Measurements from ENCODE around the gene SLC13A4. TPM values are rescaled to one million over a fixed set of nuclear protein-coding genes. Genes with fewer than 3 reads are reported as not detected.

Gene SLC13A4
- total and polyA plus RNA-seq, 2 donors (not counting 3 experiments of a cell fraction or from before 2014, with no cell fraction given), result not detected

GRCh38 chr7:135726911-135727673 is 894 bp downstream of the SLC13A4 start:
- Histone ChIP-seq H3K27ac (ENCODE audit: insufficient read depth, low read depth, low read length) (no peak overlapping the region), H3K9me1 (replicated peaks; ENCODE audit: control insufficient read depth, extremely low read depth, insufficient read depth, low read length) (no peaks in the 10 kb centered on the region), H3K36me3 (ENCODE audit: control insufficient read depth in 2 of 2, extremely low read depth in 1 of 2, insufficient read depth in 2 of 2, low read length in 2 of 2) (no peaks in the 10 kb centered on the region), H3K79me2 (ENCODE audit: control insufficient read depth, insufficient read depth, low read length) (no peaks in the 10 kb centered on the region), H3K4me1 (ENCODE audit: control insufficient read depth, extremely low read depth, insufficient read depth, low read length) (no peaks in the 10 kb centered on the region), H4K20me1 (replicated peaks; ENCODE audit: control insufficient read depth, extremely low read depth, insufficient read depth, low read length) (no peaks in the 10 kb centered on the region), H3K27me3 (ENCODE audit: control insufficient read depth in 2 of 2, insufficient read depth in 2 of 2, low read length in 2 of 2) (peaks cover 0 to 3% of the 10 kb centered on the region in 2 experiments), H3K4me2 (ENCODE audit: insufficient read depth, low read length) (no peak overlapping the region), H3K9me3 (replicated peaks; ENCODE audit: control insufficient read depth, insufficient read depth, low read length) (no peaks in the 10 kb centered on the region), H3K4me3 (replicated peaks in 1 of 3; ENCODE audit: insufficient read depth in 1 of 3, low read depth in 1 of 3, low read length in 3 of 3) (no peak overlapping the region), H3K9ac (replicated peaks; ENCODE audit: extremely low read depth, insufficient read depth, low read length) (no peak overlapping the region), H2AFZ (ENCODE audit: low read depth, low read length) (no peak overlapping the region)
- no peak for TF ChIP-seq JUN (IDR thresholded peaks at IDR 0.05; ENCODE audit: borderline replicate concordance, insufficient read depth, insufficient read length, low read depth)
- no peak for FAIRE-seq
- DNase-seq (ENCODE audit: low read depth, low spot score), result no peak
- no TSS peak for BruUV-seq (replicated peaks)
- POLR2A ChIA-PET, result no interaction called here
- dilution Hi-C loops (cut with MboI; ENCODE audit: extremely low pct_ligation_motif_present, low sequenced_read_pairs) (no loop called here), intact Hi-C loops (cut with micrococcal nuclease) (no loop called here)
- CTCF ChIA-PET, result no interaction called here

GRCh38 chr7:135726276-135726788 is 1.7 kb downstream of the SLC13A4 start:
- Histone ChIP-seq H3K9me3 (replicated peaks; ENCODE audit: control insufficient read depth, insufficient read depth, low read length) (no peaks in the 10 kb centered on the region), H3K36me3 (ENCODE audit: control insufficient read depth in 2 of 2, extremely low read depth in 1 of 2, insufficient read depth in 2 of 2, low read length in 2 of 2) (no peaks in the 10 kb centered on the region), H3K9me1 (replicated peaks; ENCODE audit: control insufficient read depth, extremely low read depth, insufficient read depth, low read length) (no peaks in the 10 kb centered on the region), H3K4me3 (replicated peaks in 1 of 3; ENCODE audit: insufficient read depth in 1 of 3, low read depth in 1 of 3, low read length in 3 of 3) (no peak overlapping the region), H3K4me2 (ENCODE audit: insufficient read depth, low read length) (no peak overlapping the region), H3K27me3 (ENCODE audit: control insufficient read depth in 2 of 2, insufficient read depth in 2 of 2, low read length in 2 of 2) (peaks cover 0 to 3% of the 10 kb centered on the region in 2 experiments), H3K4me1 (ENCODE audit: control insufficient read depth, extremely low read depth, insufficient read depth, low read length) (no peaks in the 10 kb centered on the region), H4K20me1 (replicated peaks; ENCODE audit: control insufficient read depth, extremely low read depth, insufficient read depth, low read length) (no peaks in the 10 kb centered on the region), H3K9ac (replicated peaks; ENCODE audit: extremely low read depth, insufficient read depth, low read length) (no peak overlapping the region), H2AFZ (ENCODE audit: low read depth, low read length) (no peak overlapping the region), H3K79me2 (ENCODE audit: control insufficient read depth, insufficient read depth, low read length) (no peaks in the 10 kb centered on the region), H3K27ac (ENCODE audit: insufficient read depth, low read depth, low read length) (no peak overlapping the region)
- FAIRE-seq (no peak), DNase-seq (ENCODE audit: low read depth, low spot score) (no peak)
- BruUV-seq (replicated peaks), result no TSS peak
- dilution Hi-C loops (cut with MboI; ENCODE audit: extremely low pct_ligation_motif_present, low sequenced_read_pairs) (no loop called here), intact Hi-C loops (cut with micrococcal nuclease) (no loop called here)
- ChIA-PET POLR2A (no interaction called here), CTCF (no interaction called here)
- TF ChIP-seq POLR2AphosphoS5 (IDR thresholded peaks at IDR 0.05; ENCODE audit: insufficient read depth, low read depth, low read length) (no peak), MYC (IDR thresholded peaks at IDR 0.05; ENCODE audit: low read depth, low read length) (no peak), GATA2 (IDR thresholded peaks at IDR 0.05; ENCODE audit: insufficient read depth, insufficient read length, low read depth, low read length) (no peak), POLR2A (IDR thresholded peaks at IDR 0.05; ENCODE audit: low read depth, low read length) (no peak), FOS (IDR thresholded peaks at IDR 0.05; ENCODE audit: borderline replicate concordance, insufficient read depth, low read length) (no peak), JUN (IDR thresholded peaks at IDR 0.05; ENCODE audit: borderline replicate concordance, insufficient read depth, insufficient read length, low read depth) (no peak), EZH2 (IDR thresholded peaks at IDR 0.05; ENCODE audit: borderline replicate concordance, low read depth, low read length, severe bottlenecking) (no peak)
- TF ChIP-seq, protein P1, sequence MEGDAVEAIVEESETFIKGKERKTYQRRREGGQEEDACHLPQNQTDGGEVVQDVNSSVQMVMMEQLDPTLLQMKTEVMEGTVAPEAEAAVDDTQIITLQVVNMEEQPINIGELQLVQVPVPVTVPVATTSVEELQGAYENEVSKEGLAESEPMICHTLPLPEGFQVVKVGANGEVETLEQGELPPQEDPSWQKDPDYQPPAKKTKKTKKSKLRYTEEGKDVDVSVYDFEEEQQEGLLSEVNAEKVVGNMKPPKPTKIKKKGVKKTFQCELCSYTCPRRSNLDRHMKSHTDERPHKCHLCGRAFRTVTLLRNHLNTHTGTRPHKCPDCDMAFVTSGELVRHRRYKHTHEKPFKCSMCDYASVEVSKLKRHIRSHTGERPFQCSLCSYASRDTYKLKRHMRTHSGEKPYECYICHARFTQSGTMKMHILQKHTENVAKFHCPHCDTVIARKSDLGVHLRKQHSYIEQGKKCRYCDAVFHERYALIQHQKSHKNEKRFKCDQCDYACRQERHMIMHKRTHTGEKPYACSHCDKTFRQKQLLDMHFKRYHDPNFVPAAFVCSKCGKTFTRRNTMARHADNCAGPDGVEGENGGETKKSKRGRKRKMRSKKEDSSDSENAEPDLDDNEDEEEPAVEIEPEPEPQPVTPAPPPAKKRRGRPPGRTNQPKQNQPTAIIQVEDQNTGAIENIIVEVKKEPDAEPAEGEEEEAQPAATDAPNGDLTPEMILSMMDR (IDR thresholded peaks at IDR 0.05; ENCODE audit: extremely low read depth in 1 of 2, insufficient read depth in 1 of 2, low read depth in 1 of 2, low read length in 2 of 2), result no peak
- TF ChIP-seq, protein P2, sequence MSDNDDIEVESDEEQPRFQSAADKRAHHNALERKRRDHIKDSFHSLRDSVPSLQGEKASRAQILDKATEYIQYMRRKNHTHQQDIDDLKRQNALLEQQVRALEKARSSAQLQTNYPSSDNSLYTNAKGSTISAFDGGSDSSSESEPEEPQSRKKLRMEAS (IDR thresholded peaks at IDR 0.05; ENCODE audit: insufficient read depth, insufficient read length), result no peak
